Bronchial epithelial cell (primary cell): ENCODE measurements around the gene SLX4IP. TPM values are rescaled to one million over a fixed set of nuclear protein-coding genes. Genes with fewer than 3 reads are reported as not detected.

Experiments used
- DNase-seq: peaks from one replicate; pipeline ENCODE4 v3.0.0-alpha.2; 2010; ENCODE audit warnings: low read depth
- FAIRE-seq: peaks from 2 replicates; lab custom pipeline; 2011; peaks lifted over from hg19 to GRCh38; lab: Jason Lieb, UNC
- H3K27me3 ChIP-seq: 2 replicates; pipeline ENCODE4 v1.5.1; 2011; ENCODE audit warnings: low read length; ENCODE audit not compliant: control insufficient read depth, insufficient read depth
- H3K36me3 ChIP-seq: 2 replicates; pipeline ENCODE4 v1.5.1; 2011; ENCODE audit warnings: low read length; ENCODE audit not compliant: control insufficient read depth, insufficient read depth
- H3K4me3 ChIP-seq: 2 replicates; pipeline ENCODE4 v1.5.1; 2011; ENCODE audit warnings: mild to moderate bottlenecking, low read depth, low read length, control low read depth
- total RNA-seq: library from RNA; depleted of rRNA; stranded (reverse); fragments of >200 nt; gene quantifications from 2 replicates; pipeline ENCODE4 v1.2.1, GENCODE V29; 2014
- TF ChIP-seq, protein P1 (sequence below): IDR thresholded peaks from 2 replicates; pipeline ENCODE4 v1.5.1; 2011; ENCODE audit warnings: mild to moderate bottlenecking, moderate library complexity, low read length, control low read depth, inconsistent platforms; ENCODE audit not compliant: insufficient read depth, severe bottlenecking

Gene SLX4IP
- total RNA-seq, 1 donor from 2014 or later: 3.9 TPM

DNA sequence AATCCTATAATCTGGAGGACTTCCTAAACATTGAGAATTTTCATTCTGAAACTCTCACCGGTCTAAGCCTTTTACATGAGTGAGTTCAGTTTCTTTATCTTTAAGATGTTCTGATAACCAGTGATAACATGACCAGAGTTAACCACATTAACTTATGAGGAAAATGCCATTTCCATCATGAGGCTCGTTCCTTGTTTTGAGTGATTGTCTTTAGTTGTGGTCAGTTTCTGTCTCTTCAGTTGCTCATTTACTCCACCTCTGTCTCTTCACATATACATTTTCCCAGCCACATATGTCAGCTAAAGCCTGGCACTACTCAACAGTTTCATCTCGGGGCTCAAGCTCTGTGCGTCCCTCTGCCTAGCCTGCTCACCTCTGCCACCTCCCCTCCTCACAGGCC, 168.3 kb downstream of the SLX4IP start:
- TF ChIP-seq, protein P1, sequence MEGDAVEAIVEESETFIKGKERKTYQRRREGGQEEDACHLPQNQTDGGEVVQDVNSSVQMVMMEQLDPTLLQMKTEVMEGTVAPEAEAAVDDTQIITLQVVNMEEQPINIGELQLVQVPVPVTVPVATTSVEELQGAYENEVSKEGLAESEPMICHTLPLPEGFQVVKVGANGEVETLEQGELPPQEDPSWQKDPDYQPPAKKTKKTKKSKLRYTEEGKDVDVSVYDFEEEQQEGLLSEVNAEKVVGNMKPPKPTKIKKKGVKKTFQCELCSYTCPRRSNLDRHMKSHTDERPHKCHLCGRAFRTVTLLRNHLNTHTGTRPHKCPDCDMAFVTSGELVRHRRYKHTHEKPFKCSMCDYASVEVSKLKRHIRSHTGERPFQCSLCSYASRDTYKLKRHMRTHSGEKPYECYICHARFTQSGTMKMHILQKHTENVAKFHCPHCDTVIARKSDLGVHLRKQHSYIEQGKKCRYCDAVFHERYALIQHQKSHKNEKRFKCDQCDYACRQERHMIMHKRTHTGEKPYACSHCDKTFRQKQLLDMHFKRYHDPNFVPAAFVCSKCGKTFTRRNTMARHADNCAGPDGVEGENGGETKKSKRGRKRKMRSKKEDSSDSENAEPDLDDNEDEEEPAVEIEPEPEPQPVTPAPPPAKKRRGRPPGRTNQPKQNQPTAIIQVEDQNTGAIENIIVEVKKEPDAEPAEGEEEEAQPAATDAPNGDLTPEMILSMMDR: no peak
- Histone ChIP-seq H3K4me3 (no peak overlapping the region), H3K27me3 (no peaks in the 10 kb centered on the region), H3K36me3 (peaks cover 3% of the 10 kb centered on the region)
- DNase-seq: no peak
- FAIRE-seq: no peak

DNA sequence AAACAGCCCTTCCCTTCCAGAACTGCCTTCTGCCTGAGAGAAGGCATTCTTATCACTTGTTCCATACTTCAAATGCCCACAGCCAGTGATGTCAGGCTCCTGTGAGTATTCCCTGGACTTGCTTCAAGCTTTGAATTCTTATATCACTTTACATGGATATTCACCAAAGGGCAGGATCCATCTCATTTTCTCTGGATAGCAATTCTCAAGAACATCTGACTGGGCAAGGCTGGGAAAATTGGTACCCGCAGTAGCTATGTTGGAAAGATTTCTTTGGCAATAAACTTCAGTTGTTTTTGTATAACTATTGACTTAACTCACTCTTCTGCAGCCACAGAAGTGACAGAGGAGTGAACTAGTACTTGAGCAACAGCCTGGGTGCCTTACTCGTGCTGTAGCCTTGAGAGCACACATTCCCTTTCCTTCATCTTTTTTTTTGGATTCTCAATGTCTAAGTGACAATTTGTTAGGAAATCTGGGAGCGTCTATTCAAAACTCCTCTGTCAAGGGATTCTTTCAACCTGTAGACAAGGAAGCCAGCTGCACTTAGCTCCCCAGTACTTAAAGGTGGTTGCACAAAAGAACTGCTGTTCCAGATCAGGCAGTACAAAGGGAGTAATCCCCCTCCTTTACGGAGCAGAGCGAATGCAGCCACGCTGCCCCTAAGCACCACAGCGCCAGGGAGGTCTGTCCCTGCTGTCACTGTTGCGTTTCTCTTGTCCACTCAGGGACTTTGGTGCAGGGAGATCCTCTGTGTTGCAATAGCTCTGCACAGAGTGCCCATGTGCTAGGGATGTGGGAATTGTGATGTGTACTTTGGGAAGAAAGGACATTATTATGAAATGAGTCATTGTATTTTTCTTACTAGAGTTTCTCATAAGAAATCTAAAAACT, 169.1 kb downstream of the SLX4IP start:
- FAIRE-seq: peak; percentile 36

GRCh38 chr20:10604865-10605440, 169.8 kb downstream of the SLX4IP start:
- H3K27me3 ChIP-seq: no peaks in the 10 kb centered on the region
- no peak overlapping the region for H3K4me3 ChIP-seq
- no peak for FAIRE-seq
- TF ChIP-seq, protein P1: no peak
- DNase-seq: no peak
- H3K36me3 ChIP-seq: peaks cover 3% of the 10 kb centered on the region

More for the DNA sequence above, 169.1 kb downstream of the SLX4IP start:
- no peaks in the 10 kb centered on the region for H3K27me3 ChIP-seq
- DNase-seq: peak; percentile 90
- H3K36me3 ChIP-seq: peaks cover 3% of the 10 kb centered on the region
- TF ChIP-seq, protein P1: no peak
- H3K4me3 ChIP-seq: no peak overlapping the region

DNA sequence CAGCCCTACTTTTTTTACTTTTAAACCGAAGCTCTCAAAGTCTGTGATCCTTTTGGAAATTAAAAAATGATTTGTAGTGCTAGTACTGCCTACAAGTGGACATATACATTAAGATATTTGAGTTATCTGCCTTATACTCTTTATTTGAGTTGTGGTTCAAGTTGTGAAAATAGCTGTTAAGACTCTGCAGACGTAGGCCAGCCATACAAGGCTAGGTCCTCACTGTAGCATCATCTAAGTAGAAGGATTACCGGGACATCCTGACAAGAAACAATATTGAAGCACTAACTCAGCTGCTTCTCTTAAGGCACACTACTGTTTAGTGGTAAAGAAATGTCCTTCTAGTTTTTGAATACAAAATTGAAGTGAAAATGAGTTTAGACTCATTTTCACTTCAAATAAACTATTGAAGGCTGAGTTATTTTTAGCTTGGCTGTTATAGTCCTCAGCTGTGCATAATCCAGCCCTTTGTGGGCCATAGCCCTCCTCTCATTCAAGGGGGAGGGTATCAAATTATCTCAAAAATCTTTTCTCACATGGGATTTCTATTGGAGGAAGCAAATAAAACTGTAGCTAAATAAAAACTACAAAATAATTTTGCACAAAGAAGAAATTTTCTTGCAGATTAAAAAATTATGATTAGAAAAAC, 170.6 kb downstream of the SLX4IP start:
- no peak overlapping the region for H3K4me3 ChIP-seq
- no peak for DNase-seq
- TF ChIP-seq, protein P1: no peak
- no peaks in the 10 kb centered on the region for H3K27me3 ChIP-seq
- peaks cover 4% of the 10 kb centered on the region for H3K36me3 ChIP-seq
- no peak for FAIRE-seq

GRCh38 chr20:10609276-10609675, 174.2 kb downstream of the SLX4IP start:
- TF ChIP-seq, protein P1: no peak
- no peaks in the 10 kb centered on the region for H3K27me3 ChIP-seq
- peaks cover 1% of the 10 kb centered on the region for H3K36me3 ChIP-seq
- DNase-seq: no peak
- no peak overlapping the region for H3K4me3 ChIP-seq
- FAIRE-seq: no peak
